IMR-90 (cell line): ENCODE results near the gene TVP23A.

Experiments used
- CTCF ChIP-seq: conservative IDR thresholded peaks from 2 replicates; pipeline ENCODE4 v1.5.1; 2012; ENCODE audit warnings: mild to moderate bottlenecking, low read depth, low read length, improper control_type of control experiment
- ELK1 ChIP-seq: fragments of 150-350 bp; IDR thresholded peaks from 2 replicates; pipeline ENCODE4 v1.6.1; 2016; ENCODE audit warnings: low read depth, mild to moderate bottlenecking, low read length, moderate library complexity, borderline replicate concordance
- MAFK ChIP-seq: IDR thresholded peaks from 2 replicates; pipeline ENCODE4 v1.6.1; 2012; ENCODE audit warnings: low read depth, low read length, improper control_type of control experiment
- POLR2A ChIP-seq: IDR thresholded peaks from 2 replicates; pipeline ENCODE4 v1.6.1; 2012; ENCODE audit warnings: mild to moderate bottlenecking, low read depth, low read length
- RCOR1 ChIP-seq: IDR thresholded peaks from 2 replicates; pipeline ENCODE4 v1.6.1; 2012; ENCODE audit warnings: mild to moderate bottlenecking, low read length, improper control_type of control experiment; ENCODE audit not compliant: insufficient replicate concordance
- SMC3 ChIP-seq: fragments of 150-350 bp; IDR thresholded peaks from 2 replicates; pipeline ENCODE4 v1.6.1; 2016; ENCODE audit warnings: low read depth, mild to moderate bottlenecking, antibody characterized with exemption, low read length, moderate library complexity
- USF2 ChIP-seq: fragments of 150-350 bp; IDR thresholded peaks from 2 replicates; pipeline ENCODE4 v1.6.1; 2017; ENCODE audit warnings: mild to moderate bottlenecking, antibody characterized with exemption, low read length, low read depth

GRCh38 chr16:10865991-10866966 is 47.7 kb upstream of the TVP23A start:
- TF ChIP-seq MAFK: no peak
- no peak for TF ChIP-seq CTCF
- no peak for TF ChIP-seq ELK1
- no peak for TF ChIP-seq USF2
- TF ChIP-seq SMC3: no peak
- no peak for TF ChIP-seq POLR2A
- TF ChIP-seq RCOR1: no peak
